ENCODE results near the gene PLEKHA7. TPM values are rescaled to one million over a fixed set of nuclear protein-coding genes. Genes with fewer than 3 reads are reported as not detected.

Gene PLEKHA7
- total and polyA plus RNA-seq, 2 of the 8 experiments (the other 6 are each of a cell fraction or from before 2014, with no cell fraction given), result 11.4 to 25.6 TPM

DNA sequence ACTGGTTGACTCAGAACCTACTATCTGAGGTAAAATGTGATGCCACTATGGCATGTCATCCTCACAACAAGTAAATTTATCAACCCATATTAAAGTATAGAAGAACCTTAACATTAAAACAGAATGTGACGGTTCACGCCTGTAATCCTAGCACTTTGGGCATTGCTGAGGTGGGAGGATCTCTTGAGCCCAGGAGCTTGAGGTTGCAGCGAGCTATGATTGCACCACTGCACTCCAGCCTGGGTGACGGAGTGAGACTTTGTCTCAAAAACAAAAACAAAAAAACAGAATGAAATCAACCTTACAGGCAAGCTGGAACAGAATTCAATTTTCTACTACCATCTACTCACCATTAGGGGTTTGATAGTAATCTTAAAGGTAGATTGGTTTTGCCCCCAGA lies 86.2 kb downstream of the PLEKHA7 start:
- Histone ChIP-seq H2BK15ac (ENCODE audit: low read length) (no peak overlapping the region), H4K5ac (ENCODE audit: insufficient read length, low read depth, low read length) (no peak overlapping the region), H4K8ac (ENCODE audit: extremely low read depth, insufficient read depth, low read length) (no peak overlapping the region), H3K4ac (replicated peaks; ENCODE audit: insufficient read length, low read depth, low read length) (no peak overlapping the region), H3K56ac (replicated peaks; ENCODE audit: insufficient read length, low read depth, low read length) (no peak overlapping the region), H2BK12ac (ENCODE audit: low read depth, low read length) (no peak overlapping the region), H2BK5ac (ENCODE audit: low read depth, low read length) (no peak overlapping the region), H3K23ac (ENCODE audit: insufficient read length) (no peak overlapping the region), H2BK20ac (ENCODE audit: low read length) (no peak overlapping the region), H4K91ac (replicated peaks; ENCODE audit: insufficient read length, low read length) (no peak overlapping the region), H3K18ac (ENCODE audit: extremely low read depth, low read length) (no peak overlapping the region), H3K27ac (ENCODE audit: low read depth, low read length) (no peak overlapping the region), H3K9ac (replicated peaks in 1 of 4; ENCODE audit: extremely low read depth in 1 of 4, low read depth in 3 of 4, low read length in 3 of 4) (no peak overlapping the region), H3K23me2 (ENCODE audit: low read depth, low read length) (peaks cover 15% of the 10 kb centered on the region), H3K79me1 (ENCODE audit: low read depth, low read length) (no peaks in the 10 kb centered on the region), H3K9me3 (ENCODE audit: insufficient read depth in 2 of 2, low read depth in 1 of 2, low read length in 1 of 2) (no peaks in the 10 kb centered on the region), H3K4me2 (ENCODE audit: insufficient read depth in 1 of 2, low read depth in 2 of 2, low read length in 2 of 2) (no peak overlapping the region), H3K27me3 (replicated peaks in 1 of 4; ENCODE audit: control insufficient read depth in 3 of 4, extremely low read depth in 1 of 4, insufficient read depth in 3 of 4, low read length in 3 of 4) (peaks cover 4 to 45% (median 30%) of the 10 kb centered on the region in 4 experiments), H2BK120ac (replicated peaks; ENCODE audit: low read depth, low read length) (no peak overlapping the region), H4K20me1 (replicated peaks in 1 of 2; ENCODE audit: control insufficient read depth in 1 of 2, insufficient read depth in 2 of 2, low read length in 2 of 2) (peaks cover 19 to 24% of the 10 kb centered on the region in 2 experiments), H3K4me3 (ENCODE audit: extremely low read depth in 1 of 4, insufficient read depth in 2 of 4, low read depth in 3 of 4, low read length in 4 of 4) (no peak overlapping the region), H2AFZ (ENCODE audit: low read length) (no peak overlapping the region), H3K79me2 (ENCODE audit: control insufficient read depth in 1 of 2, insufficient read depth in 2 of 2, low read length in 2 of 2) (no peaks in the 10 kb centered on the region; a peak in 1 of 4 replicates), H3K36me3 (ENCODE audit: control insufficient read depth in 2 of 4, insufficient read depth in 4 of 4, low read length in 3 of 4) (no peaks in the 10 kb centered on the region), H2AK5ac (ENCODE audit: low read depth, low read length) (no peak overlapping the region), H3K14ac (ENCODE audit: insufficient read length) (no peak overlapping the region), H3K4me1 (replicated peaks in 1 of 4; ENCODE audit: control insufficient read depth in 3 of 4, insufficient read depth in 4 of 4, low read length in 3 of 4) (peaks cover 13 to 27% (median 23%) of the 10 kb centered on the region in 4 experiments)
- TF ChIP-seq TAF1 (IDR thresholded peaks at IDR 0.05; ENCODE audit: low read depth, low read length) (no peak), CEBPB (IDR thresholded peaks at IDR 0.05; ENCODE audit: low read depth, low read length) (no peak), BCL11A (IDR thresholded peaks at IDR 0.05; ENCODE audit: low read depth in 2 of 2, low read length in 2 of 2) (no peak), JUN (IDR thresholded peaks at IDR 0.05; ENCODE audit: low read depth, low read length) (no peak), CHD2 (IDR thresholded peaks at IDR 0.05; ENCODE audit: low read length) (no peak), EZH2 (IDR thresholded peaks at IDR 0.05; ENCODE audit: low read depth, low read length, severe bottlenecking) (no peak), EP300 (IDR thresholded peaks at IDR 0.05; ENCODE audit: borderline replicate concordance in 1 of 2, low read depth in 2 of 2, low read length in 2 of 2) (no peak)
- ChIA-PET CTCF (ENCODE audit: partially characterized antibody) (interaction anchor here (0.6 to 1.7 kb wide), 5 partner anchors 10 to 137 kb away, joined by 3 to 5 read pairs (median 4); no protein-coding TSS in a partner anchor), POLR2A (ENCODE audit: partially characterized antibody) (interaction anchor here (0.6 kb wide), 1 partner anchor 10 kb away, joined by 4 read pairs; no protein-coding TSS in a partner anchor)
- DNase-seq (ENCODE audit: low read depth in 1 of 2, low spot score in 2 of 2) (no peak), FAIRE-seq (no peak)
- WGBS, 2 experiments (ENCODE audit: extremely low coverage in 1 of 2, insufficient coverage in 1 of 2, insufficient read length in 1 of 2, insufficient replicate concordance in 2 of 2, low coverage in 1 of 2, low lambda C conversion rate in 2 of 2, missing lambda C conversion rate in 1 of 2), result 86% methylated on average over 4 of the region's 4 CpGs; no CpG with 5 or more reads in 1 of the 2 experiments
